HepG2 (cell line): ENCODE results near the gene CLEC16A. TPM values are rescaled to one million over a fixed set of nuclear protein-coding genes. Genes with fewer than 3 reads are reported as not detected.

Experiments used
- AGO1 ChIP-seq: fragments of 200-400 bp; formaldehyde crosslinking; IDR thresholded peaks from 2 replicates; pipeline ENCODE4 v1.6.1; 2017; ENCODE audit warnings: mild to moderate bottlenecking, low read depth, low read length, moderate library complexity; ENCODE audit not compliant: poor library complexity, severe bottlenecking
- BHLHE40 ChIP-seq: IDR thresholded peaks from 2 replicates; pipeline ENCODE4 v1.6.1; 2011; ENCODE audit warnings: low read length, improper control_type of control experiment
- EEA1 ChIP-seq: sonication (generic); formaldehyde crosslinking; IDR thresholded peaks from 2 replicates; pipeline ENCODE4 v1.5.1; 2020; ENCODE audit warnings: mild to moderate bottlenecking, missing genetic modification reagents, borderline replicate concordance
- GZF1 ChIP-seq: sonication (generic); formaldehyde crosslinking; IDR thresholded peaks from 2 replicates; pipeline ENCODE4 v1.5.1; 2020; ENCODE audit warnings: mild to moderate bottlenecking, missing genetic modification reagents
- HMGA1 ChIP-seq: sonication (generic); formaldehyde crosslinking; conservative IDR thresholded peaks from 2 replicates; pipeline ENCODE4 v1.4.0; 2020; ENCODE audit warnings: missing genetic modification reagents
- KAT8 ChIP-seq: IDR thresholded peaks from 2 replicates; pipeline ENCODE4 v1.6.1; 2016; ENCODE audit warnings: missing genetic modification reagents, missing compliant biosample characterization
- KLF12 ChIP-seq: sonication (generic); formaldehyde crosslinking; IDR thresholded peaks from 2 replicates; pipeline ENCODE4 v1.4.0; 2020; ENCODE audit warnings: missing genetic modification reagents, borderline replicate concordance
- NCOA5 ChIP-seq: sonication (generic); formaldehyde crosslinking; IDR thresholded peaks from 2 replicates; pipeline ENCODE4 v1.4.0; 2020; ENCODE audit warnings: missing genetic modification reagents
- NR0B2 ChIP-seq: sonication (generic); formaldehyde crosslinking; IDR thresholded peaks from 2 replicates; pipeline ENCODE4 v1.4.0; 2020; ENCODE audit warnings: mild to moderate bottlenecking, missing genetic modification reagents
- PCBP2 ChIP-seq: fragments of 200-400 bp; formaldehyde crosslinking; optimal IDR thresholded peaks from 2 replicates; pipeline ENCODE3; 2018; ENCODE audit warnings: low read length, low read depth; ENCODE audit not compliant: poor library complexity, severe bottlenecking
- PHF21A ChIP-seq: sonication (generic); formaldehyde crosslinking; IDR thresholded peaks from 2 replicates; pipeline ENCODE4 v1.5.0; 2020; ENCODE audit warnings: mild to moderate bottlenecking, missing genetic modification reagents
- PLRG1 ChIP-seq: fragments of 450-650 bp; conservative IDR thresholded peaks from 2 replicates; pipeline ENCODE4 v1.6.1; 2016
- RFXANK ChIP-seq: IDR thresholded peaks from 2 replicates; pipeline ENCODE4 v1.6.1; 2016
- SAFB2 ChIP-seq: sonication (generic); formaldehyde crosslinking; IDR thresholded peaks from 2 replicates; pipeline ENCODE4 v1.5.1; 2020; ENCODE audit warnings: missing genetic modification reagents, low read depth, mild to moderate bottlenecking, borderline replicate concordance
- UBTF ChIP-seq: sonication (generic); formaldehyde crosslinking; IDR thresholded peaks from 2 replicates; pipeline ENCODE4 v1.4.0; 2020; ENCODE audit warnings: mild to moderate bottlenecking, missing genetic modification reagents
- ZFP62 ChIP-seq: sonication (generic); formaldehyde crosslinking; IDR thresholded peaks from 2 replicates; pipeline ENCODE4 v1.4.0; 2020; ENCODE audit warnings: missing genetic modification reagents
- ZNF225 ChIP-seq: sonication (generic); formaldehyde crosslinking; IDR thresholded peaks from 2 replicates; pipeline ENCODE4 v1.4.0; 2020; ENCODE audit warnings: mild to moderate bottlenecking, missing genetic modification reagents
- ZNF326 ChIP-seq: sonication (generic); formaldehyde crosslinking; IDR thresholded peaks from 2 replicates; pipeline ENCODE4 v1.4.0; 2020; ENCODE audit warnings: missing genetic modification reagents, borderline replicate concordance
- ZNF547 ChIP-seq: sonication (generic); formaldehyde crosslinking; IDR thresholded peaks from 2 replicates; pipeline ENCODE4 v1.5.1; 2020; ENCODE audit warnings: mild to moderate bottlenecking, missing genetic modification reagents
- ZXDC ChIP-seq: sonication (generic); formaldehyde crosslinking; IDR thresholded peaks from 2 replicates; pipeline ENCODE4 v1.5.0; 2020; ENCODE audit warnings: mild to moderate bottlenecking, missing genetic modification reagents
- polyA plus RNA-seq, 8 experiments: library from polyadenylated mRNA; depleted of rRNA in 3 of 8; stranded (reverse) in 7 of 8; unstranded in 1 of 8; fragments of >200 nt; fragmentation: Illumina TruSeq in 4 of 8; extraction: Trizol in 4 of 8; gene quantifications; 2 replicates each; pipeline versions ENCODE4 v1.2.1 to v1.2.3, GENCODE V29; 2011 to 2016; ENCODE audit warnings: low read depth in 4 of 8, missing spikeins in 1 of 8, mixed read lengths in 1 of 8; ENCODE audit not compliant: insufficient read depth in 1 of 8
- total RNA-seq, 5 experiments: library from RNA; depleted of rRNA; stranded (reverse); fragments of >200 nt; fragmentation: Illumina TruSeq; extraction: Trizol; gene quantifications; 2 replicates each; pipeline ENCODE4 v1.2.3, GENCODE V29; 2016; ENCODE audit warnings: low read depth in 1 of 5
- TF ChIP-seq, protein P1 (sequence below): sonication (generic); formaldehyde crosslinking; IDR thresholded peaks from 2 replicates; pipeline ENCODE4 v1.4.0; 2020; ENCODE audit warnings: missing genetic modification reagents

Gene CLEC16A
- total and polyA plus RNA-seq, 2 of the 13 experiments (the other 11 are each of a cell fraction or from before 2014, with no cell fraction given), result 8.5 to 10.3 TPM

- TF ChIP-seq UBTF (CRISPR knock-in tag), result peak; percentile 98
- no peak for TF ChIP-seq HMGA1 (CRISPR knock-in tag)
- TF ChIP-seq RFXANK, result peak; percentile 93
- peak; percentile 86 for TF ChIP-seq ZNF547 (CRISPR knock-in tag)
- no peak for TF ChIP-seq BHLHE40
- no peak; the same call in 1 of the 2 replicates for TF ChIP-seq GZF1 (CRISPR knock-in tag)
- no peak for TF ChIP-seq ZNF326 (CRISPR knock-in tag)
- TF ChIP-seq PHF21A, result peak; percentile 58; the same call in 1 of the 2 replicates
- TF ChIP-seq KAT8 (CRISPR knock-in tag), result peak; percentile 99
- no peak for TF ChIP-seq PLRG1
- peak; percentile 45; the same call in 1 of the 2 replicates for TF ChIP-seq KLF12
- TF ChIP-seq EEA1, result peak; percentile 98; the same call in 1 of the 2 replicates
- no peak for TF ChIP-seq ZXDC
- TF ChIP-seq ZFP62 (CRISPR knock-in tag), result peak; percentile 96; the same call in 1 of the 2 replicates
- TF ChIP-seq PCBP2, result no peak
- TF ChIP-seq, protein P1, sequence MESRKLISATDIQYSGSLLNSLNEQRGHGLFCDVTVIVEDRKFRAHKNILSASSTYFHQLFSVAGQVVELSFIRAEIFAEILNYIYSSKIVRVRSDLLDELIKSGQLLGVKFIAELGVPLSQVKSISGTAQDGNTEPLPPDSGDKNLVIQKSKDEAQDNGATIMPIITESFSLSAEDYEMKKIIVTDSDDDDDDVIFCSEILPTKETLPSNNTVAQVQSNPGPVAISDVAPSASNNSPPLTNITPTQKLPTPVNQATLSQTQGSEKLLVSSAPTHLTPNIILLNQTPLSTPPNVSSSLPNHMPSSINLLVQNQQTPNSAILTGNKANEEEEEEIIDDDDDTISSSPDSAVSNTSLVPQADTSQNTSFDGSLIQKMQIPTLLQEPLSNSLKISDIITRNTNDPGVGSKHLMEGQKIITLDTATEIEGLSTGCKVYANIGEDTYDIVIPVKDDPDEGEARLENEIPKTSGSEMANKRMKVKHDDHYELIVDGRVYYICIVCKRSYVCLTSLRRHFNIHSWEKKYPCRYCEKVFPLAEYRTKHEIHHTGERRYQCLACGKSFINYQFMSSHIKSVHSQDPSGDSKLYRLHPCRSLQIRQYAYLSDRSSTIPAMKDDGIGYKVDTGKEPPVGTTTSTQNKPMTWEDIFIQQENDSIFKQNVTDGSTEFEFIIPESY (CRISPR knock-in tag), result peak; percentile 80
- peak; percentile 87; the same call in 1 of the 2 replicates for TF ChIP-seq ZNF225
- peak; percentile 78 for TF ChIP-seq AGO1
- peak; percentile 98 for TF ChIP-seq SAFB2 (CRISPR knock-in tag)
- peak; percentile 83; the same call in 1 of the 2 replicates for TF ChIP-seq NR0B2 (CRISPR knock-in tag)
- no peak for TF ChIP-seq NCOA5 (CRISPR knock-in tag)
Observed at GRCh38 chr16:10944249-10945064, at the start of gene CLEC16A (continued).
